Hepatic stellate cell (primary cell): Measurements from ENCODE around the gene CCL14.
"Not testable (repeated sequence)": the region's sequence is repeated elsewhere in the genome, so short reads cannot be mapped to it uniquely, and the experiment has no call there.

Experiments
- DNase-seq: peaks from one replicate; pipeline ENCODE4 v3.0.0; 2011; ENCODE audit warnings: low spot score

The CCL14 gene

DNA sequence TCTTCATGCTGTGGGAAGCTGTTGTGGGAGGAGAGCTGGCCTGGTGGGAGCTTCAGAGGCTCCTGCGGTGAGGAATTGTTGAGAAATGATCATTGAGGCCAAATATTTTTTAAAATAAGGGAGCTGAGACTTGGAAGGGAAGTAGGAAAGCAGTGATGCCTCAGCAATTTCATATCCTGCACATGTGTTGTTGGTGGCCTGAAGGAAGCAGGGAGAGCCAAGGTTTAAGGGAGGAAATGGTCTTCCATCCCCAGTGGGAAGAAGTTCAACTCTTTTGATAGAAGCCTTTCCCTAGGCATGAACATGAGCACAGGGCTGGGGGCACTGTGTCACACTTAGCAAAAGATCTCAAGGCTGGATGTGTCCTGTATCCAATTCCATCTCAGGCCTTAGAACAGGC is at the start of gene CCL14:
Gene CCL14 (minus strand): TSS at position 87 of the 400 bp plus-strand sequence. CDS start 80 bp downstream, at position 7.
- DNase-seq: no peak

DNA sequence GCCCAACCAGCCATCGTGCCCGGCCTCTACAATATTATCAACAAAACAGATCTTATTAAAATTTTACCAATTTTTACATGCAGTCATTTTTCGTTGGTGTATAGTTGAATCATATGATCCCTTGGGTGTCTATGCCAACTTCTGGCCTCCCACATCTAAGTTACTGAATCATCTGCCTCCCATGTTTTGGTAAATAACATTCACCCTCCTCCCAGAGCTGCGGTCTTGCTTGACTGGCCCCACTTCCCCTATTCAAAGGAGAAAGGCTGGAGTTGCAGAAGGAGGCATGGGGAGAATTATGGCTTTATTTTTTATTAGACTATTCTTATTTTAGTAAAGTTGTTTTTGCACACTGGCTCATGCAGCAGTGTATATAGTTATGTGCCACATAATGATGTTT is 49.7 kb upstream of the CCL14 start:
- no peak for DNase-seq

DNA sequence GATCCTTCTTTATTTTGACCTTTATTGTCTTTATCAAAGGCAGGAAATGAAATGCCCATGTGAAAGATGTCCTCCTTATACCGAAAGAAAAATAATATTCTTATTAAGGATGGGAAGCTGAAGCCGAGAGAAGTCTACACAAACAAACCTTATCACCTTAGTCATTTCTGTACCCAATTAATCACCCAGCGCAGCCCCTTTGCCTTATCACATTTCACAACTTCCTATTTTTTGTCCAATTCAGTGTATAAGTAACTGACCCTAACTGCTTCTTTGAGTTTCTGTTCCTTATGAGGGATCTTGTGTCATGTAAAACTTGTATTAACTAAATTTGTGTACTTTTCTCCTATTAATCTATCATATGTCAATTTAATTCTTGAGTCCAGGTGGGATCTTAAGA is 47.6 kb upstream of the CCL14 start:
- DNase-seq: no peak

DNA sequence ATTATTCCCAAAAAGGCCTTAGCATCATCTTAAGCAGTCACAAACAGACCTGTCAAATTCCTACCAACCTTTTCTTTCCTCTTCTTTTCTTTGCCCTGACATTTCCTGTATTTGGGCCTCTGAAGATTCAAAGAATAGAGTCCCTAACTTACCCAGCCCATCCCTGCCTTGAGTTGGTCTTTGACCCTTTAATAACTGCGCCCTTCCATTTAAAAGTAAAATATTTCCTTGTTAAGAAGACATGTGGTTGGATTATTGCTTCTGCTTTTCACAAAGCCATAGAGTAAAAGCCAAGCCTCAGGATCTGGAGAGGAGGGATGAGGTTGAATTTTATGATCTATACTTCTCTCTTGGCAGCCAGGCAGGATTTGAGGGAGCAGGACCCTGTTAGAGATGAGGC is 44.4 kb upstream of the CCL14 start:
- no peak for DNase-seq

DNA sequence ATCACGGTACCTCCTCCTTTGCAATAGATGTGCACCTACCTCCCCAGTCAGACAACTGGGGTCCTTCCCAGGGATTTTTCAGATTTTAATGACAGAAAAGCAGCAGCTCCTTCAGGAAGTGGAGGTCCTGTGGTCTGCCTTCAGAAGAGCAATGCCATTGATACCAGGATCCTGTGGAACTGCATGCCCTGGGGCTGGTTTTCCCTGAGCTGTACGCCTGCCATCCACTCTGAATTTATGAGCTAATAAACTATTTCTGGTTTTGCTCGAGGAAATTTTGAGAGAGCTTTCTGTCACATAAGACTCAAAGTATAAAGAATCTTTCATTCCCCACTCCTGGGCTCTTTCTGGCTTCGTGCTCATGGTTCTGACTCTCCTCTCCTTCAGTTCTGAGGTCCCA is 41.2 kb upstream of the CCL14 start:
- no peak for DNase-seq

DNA sequence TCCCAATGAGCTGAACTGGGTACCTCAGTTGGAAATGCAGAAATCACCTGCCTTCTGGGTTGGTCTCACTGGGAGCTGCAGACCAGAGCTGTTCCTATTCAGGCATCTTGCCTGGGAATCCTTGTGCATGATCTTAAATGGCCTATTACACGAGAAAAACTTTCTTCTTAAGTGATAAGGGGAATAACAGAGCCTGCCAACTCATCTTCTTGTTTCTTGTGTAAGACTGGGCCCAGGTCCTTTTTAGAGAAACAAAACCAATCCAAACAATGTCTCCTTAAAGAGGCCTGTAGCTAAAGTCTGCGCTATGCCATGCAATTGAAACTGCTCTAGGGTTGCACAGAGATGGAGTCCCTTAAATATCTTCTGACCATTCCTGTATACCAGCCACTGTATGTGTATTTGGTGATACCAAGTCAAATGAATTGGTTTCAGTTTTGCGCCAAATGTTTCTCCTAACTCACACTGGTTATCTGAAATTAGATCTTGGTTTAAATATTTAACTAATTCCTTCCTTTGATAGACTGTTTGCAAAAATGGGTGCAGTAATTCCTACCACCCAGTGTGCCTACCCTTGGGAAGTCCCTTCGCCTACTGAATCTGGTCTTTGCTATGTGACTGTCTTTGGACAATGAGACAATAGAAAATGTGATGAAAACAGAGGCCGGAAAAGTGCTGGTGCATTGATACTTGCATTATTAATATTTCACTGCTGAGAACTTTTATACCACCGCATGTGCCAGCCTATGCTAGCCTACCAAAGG is 37.8 kb upstream of the CCL14 start:
- DNase-seq: no peak

DNA sequence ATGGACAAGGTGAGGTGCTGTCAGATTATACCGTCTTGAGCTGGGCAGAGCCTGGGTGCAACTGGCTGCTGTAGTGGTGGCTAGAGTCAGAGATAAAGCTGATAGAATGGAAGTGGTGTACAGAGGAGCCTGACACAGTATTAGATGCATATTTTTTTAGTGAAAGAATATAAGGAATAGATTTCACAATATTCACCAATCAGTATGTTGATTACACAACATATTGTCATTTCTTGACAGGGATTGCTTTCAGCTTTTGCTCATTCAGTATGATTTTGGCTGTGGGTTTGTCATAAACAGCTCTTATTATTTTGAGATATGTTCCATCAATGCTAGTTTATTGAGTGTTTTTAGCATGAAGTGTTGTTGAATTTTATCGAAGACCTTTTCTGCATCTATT is 32.9 kb upstream of the CCL14 start:
- no peak for DNase-seq

DNA sequence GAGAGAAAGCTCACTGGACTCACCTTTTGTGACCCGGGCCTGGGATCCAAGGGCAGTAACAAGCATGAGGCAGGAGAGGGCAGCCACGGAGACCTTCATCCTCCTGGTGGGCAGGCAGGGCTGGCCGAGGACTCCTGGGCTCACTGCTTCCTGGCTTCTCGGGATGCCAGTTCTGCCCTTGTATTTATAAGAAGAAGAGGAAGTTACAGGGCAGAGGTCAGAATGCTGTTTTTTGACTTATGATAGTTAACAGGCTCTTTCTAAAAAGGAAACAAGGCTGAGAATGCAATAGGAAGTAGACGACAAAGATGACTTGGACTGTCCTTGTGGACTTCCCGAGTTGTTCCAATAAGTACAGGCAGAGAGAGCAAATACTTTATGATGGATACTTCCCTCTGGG is 31.3 kb upstream of the CCL14 start, which contains the start of gene CCL23:
Gene CCL23 (minus strand): TSS at position 174 of the 400 bp plus-strand sequence. CDS start 75 bp downstream, at position 99.
- DNase-seq: no peak

DNA sequence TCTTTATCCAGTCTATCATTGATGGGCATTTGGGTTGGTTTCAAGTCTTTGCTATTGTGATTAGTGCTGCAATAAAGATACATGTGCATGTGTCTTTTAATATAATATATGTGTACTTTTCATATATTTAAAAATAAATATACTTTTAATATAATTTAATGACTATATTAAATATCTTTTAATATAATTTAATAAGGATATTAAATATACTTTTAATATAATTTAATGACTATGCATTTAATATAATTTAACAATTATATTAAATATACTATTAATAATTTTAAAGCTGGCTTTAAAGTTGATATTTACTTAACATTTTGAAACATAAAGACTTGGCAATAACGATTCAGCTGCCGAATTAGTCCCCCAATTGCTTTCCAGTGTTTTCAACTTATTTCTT is 30.0 kb upstream of the CCL14 start:
- no peak for DNase-seq

DNA sequence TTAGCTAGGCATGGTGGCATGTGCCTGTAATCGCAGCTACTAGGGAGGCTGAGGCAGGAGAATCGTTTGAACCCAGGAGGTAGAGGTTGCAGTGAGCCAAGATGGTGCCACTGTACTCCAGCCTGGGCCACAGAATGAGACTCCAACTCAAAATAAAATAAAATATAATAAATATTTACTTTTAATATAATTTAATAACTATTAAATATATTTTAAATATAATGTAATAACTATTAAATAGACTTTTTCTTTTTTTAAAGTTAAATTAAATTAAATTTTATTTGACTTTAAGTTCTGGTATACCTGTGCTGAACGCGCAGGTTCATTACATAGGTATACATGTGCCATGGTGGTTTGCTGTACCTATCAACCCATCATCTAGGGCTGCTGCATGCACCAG is 29.4 kb upstream of the CCL14 start:
- DNase-seq: not testable (repeated sequence)

DNA sequence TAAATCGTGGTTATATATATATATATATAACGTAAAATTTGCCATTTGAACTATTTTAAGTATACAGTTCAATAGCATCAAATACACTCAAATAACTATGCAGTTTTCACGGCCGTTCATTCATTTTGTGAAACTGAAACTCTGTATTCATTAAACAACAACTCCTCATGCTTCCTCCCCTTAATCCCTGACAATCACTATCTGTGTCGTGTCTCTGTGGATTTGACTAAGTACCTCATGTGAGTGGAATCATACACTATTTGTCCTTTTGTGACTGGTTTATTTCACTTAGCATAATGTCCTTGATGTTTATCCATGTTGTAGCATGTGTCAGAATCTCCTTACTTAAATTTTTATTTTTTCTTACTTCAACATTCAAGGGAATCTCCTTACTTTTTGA is 28.4 kb upstream of the CCL14 start:
- DNase-seq: no peak

DNA sequence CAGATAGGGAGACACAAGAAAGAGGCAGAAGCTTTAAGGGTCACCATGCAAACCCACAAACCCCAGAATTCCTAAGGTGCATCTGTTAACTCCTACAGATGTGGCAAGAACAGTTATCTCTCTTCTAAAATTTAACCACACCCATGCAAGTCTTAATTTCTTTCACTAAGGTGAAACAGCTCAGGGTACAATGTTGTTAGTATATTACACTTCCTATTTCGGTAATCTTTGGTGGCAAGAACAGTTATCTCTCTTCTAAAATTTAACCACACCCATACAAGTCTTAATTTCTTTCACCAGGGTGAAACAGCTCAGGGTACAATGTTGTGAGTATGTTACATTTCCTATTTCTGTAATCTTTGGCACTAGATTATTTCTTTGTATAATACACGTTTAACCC is 24.7 kb upstream of the CCL14 start:
- no peak for DNase-seq

DNA sequence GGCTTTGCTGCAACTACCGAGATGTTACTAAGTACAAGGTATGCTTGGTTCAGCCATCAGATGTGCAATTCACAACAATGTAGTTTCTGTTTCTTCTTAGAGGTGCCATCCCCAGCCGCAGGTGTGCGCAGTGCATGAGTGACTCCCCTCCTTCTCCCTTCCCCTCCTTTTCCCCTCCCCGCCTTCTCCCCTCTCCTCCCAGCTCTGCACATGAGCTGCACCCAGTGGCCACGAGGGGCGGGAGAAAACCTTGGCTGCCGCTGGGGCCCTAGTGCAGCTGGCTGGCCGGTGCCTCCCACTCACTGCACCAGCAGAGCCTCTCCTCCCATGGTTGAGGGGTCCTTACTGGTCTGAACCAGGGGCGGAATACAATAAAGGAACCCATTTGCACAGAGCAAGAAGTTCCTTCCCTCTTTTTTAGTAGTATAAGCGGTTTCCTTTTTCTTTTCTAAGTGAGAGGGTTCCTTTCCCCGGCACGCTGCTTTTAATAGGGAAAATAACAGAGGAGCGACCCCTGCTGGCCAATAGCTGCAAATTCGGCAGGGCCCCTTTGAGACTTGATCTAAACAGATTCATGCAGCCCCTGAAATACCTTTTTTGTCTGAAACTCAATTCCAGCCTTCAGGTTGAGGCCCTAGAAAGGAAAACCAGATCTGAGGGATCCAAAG is 22.6 kb upstream of the CCL14 start:
- no peak for DNase-seq

DNA sequence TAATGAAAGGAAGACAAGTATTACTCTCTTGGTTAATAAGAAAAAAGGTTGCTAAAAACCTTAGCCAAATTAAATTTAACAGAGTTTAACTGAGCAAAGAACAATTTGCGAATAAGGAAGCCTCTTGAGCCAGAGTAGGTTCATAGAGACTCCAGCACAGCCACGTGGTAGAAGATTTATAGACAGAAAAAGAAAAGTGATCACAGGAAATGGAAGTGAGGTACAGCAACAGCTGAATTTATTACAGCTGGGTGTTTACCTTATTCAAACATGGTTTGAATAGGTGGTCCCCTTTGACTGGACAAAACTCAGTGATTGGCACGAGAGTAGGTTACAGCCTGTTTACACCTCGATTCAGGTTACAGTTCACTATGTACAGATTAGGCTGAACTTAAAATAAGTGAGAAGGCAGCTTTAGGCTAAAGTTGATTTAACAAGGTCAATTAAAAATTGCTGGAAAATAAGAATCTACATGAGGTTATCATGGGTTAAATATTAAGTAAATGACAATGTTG is 18.1 kb upstream of the CCL14 start:
- DNase-seq: no peak

DNA sequence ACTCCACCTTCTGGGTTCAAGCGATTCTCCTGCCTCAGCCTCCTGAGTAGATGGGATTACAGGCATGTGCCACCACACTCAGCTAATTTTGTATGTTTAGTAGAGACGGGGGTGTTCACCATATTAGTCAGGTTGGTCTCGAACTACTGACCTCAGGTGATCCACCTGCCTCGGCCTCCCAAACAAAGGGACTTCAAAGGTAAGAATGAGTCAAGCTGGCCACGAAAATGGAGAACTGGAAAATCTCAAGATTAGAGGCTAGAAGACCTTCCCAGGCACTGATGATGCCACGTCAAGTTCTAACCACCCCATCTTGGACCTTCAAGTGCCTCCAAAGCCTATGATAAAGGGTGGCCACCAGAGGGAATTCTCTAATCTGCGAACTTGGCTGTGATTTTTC is 16.1 kb upstream of the CCL14 start:
- DNase-seq: no peak

DNA sequence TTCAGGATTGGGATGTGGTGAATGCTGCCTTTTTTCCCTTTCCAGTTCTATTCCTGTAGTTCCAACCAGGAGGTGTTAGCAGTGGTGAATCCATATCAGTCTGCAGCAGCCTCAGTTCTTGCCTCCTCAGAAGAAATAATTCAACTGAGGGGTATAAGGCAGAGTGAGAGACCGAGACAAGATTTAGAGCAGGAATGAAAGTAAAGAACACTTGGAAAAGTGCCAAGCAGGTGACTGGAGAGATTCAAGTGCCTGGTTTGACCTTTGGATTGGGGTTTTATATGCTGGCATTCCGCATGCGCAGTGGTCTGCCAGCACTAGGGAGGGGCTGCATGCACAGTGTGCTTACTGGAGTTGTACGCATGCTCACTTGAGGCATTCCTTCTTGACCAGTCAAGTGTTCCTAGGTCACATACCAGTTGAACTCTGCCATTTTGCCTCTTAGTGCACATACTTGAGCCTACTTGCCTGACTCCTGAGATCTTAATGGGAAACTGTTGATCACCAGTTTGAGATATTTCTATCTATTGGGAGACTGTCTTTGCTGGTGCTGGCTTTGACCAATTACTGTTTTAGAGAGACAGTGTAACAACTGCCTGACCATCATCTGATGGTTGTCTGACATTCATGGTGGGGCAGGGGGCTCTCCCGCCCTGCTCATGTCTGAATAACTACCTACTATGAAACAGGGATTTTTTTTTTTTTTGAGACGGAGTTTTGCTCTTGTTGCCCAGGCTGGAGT is 15.5 kb upstream of the CCL14 start:
- DNase-seq: no peak

DNA sequence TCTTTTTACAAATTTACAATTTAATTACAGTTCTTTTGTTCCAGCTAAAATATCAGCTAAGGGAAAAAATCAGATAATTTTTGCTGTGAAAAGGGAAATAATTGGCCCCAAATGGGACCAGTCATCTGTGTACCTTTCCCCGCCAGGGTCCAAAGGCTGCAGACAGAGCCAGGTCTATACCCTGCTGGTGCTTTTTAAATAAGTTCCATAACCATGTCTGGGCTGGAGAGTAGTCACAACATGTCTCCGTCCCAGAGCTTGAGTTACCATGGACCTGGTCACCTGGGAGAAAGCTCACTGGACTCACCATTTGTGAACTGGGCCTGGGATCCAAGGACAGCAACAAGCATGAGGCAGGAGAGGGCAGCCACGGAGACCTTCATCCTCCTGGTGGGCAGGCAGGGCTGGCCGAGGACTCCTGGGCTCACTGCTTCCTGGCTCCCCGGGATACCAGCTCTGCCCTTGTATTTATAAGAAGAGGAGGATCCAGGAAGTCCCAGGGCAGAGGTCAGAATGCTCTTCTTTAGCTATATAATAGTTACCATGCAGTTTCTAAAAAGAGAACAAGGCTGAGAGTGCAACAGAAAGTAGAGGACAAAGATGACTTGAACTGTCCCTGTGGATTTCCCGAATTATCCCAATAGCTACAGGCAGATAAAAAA is 14.7 kb upstream of the CCL14 start, which contains the start of gene CCL15:
Gene CCL15 (minus strand): TSS at position 444 of the 662 bp plus-strand sequence. CDS start 61 bp downstream, at position 383.
- DNase-seq: no peak

DNA sequence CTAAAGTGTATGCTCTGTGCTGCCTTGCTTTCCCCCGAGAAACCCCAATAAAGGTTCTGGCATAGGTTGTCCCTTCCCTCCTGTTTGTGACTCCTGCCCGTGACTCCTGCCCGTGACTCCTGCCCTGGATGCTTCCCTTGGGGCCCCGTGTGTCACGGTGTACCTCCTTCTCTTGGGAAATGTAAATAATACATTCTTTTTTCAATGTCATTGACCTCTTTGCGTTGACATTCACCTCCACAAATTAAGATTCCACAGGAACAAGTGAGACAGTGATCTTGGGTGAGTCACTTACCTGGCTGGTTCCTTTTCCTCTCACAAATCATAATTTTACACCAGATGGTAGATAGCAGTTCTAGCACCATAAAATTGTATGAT is 14.2 kb upstream of the CCL14 start:
- no peak for DNase-seq

DNA sequence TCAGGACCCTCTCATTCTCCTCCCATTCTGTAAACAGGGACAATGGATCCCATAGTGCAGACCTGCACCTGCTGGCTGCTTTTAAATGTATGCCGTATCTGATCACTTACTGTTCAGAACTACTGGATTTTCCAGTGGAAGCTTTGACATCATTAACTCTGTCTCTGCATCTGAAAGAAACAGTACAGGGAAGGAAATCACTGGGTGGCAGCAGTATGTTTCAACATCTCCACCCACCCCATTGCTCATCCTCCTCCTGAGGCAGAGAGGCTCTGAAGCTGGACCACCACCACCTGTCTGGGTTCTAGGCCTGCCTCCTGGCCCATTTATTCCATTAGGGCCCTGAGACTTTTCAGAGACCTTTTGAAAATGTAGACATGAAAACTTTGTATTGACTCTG is 12.2 kb upstream of the CCL14 start:
- DNase-seq: no peak

DNA sequence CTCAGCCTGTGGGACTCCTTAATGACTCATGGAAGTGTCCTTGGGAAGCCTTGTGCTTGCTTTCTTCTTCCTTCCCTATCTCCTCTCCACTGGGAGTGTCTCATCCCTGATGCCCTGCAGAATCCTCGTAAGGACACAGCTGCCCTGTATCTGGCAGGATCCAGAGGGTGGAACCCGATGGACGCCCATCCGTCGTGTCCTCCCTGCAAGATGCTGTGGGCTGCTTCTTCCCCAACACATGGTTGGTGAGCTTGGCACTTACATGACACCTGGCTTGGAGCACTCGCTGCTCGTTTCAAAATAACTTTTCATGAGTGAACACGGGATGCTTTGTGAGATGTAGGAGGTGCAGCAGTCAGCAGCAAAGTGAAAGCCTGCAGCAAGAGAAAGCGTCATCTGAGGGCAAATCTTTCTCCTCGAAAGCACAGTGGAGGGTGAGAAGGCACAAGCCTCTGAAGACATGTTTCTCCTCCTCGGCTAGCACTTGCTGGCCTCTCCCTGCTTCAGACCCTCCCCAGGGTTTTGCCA is 11.6 kb upstream of the CCL14 start:
- DNase-seq: no peak

DNA sequence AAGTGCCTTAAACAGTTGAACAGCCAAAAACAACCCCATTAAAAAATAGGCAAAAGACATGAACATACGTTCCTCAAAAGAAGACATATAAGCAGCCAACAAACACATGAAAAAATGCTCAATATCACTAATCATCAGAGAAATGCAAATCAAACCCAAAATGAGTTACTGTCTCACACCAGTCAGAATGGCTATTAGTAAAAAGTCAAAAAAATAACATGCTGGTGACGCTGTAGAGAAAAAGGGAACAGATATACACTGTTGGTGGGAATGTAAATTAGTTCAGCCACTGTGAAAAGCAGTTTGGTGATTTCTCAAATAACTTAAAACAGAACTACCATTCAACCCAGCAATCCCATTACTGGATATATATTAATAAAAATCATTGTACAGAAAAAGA is 8.8 kb upstream of the CCL14 start:
- DNase-seq: not testable (repeated sequence)

DNA sequence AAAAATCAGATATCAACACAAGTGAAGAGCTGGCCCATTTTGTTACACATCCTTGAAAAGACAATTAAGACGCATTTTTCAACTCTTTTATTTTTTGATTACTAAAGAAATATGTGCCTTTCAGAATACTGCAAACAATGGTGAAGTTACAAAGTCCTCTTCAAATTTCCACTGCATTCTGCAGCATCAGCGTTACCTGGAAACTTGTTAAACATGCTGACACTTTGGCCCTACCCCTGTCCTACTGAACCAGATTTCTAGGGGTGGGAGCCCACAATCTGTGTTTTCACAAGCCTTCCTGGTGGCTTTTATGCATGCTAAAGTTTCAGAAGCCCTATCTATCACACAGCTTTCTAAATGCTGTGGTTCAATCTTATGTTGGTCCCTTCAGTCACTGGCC is 4.5 kb upstream of the CCL14 start:
- no peak for DNase-seq
